ENCODE data around the gene BBS2.
A peak's percentile ranks its signal among the peaks of the same experiment; 100 is the strongest.

The BBS2 gene

DNA sequence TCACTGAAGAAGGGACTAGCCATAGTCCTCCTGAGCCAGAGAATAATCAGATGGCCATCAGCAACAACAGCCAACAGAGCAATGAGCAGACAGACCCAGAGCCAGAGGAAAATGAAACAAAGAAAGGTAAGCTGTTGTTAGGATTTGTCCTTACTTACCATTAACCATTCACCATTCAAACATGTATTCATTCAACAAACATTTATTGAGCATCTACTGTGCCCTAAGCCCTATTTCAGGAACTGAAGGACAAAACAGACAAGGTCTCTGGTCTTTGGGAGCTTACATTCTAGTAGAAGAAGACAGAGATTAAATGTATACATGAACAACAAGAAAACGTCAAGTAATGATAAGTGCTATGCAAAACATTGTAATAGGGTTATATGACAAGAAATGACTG is 49.2 kb downstream of the BBS2 start:
- no peak for DNase-seq

DNA sequence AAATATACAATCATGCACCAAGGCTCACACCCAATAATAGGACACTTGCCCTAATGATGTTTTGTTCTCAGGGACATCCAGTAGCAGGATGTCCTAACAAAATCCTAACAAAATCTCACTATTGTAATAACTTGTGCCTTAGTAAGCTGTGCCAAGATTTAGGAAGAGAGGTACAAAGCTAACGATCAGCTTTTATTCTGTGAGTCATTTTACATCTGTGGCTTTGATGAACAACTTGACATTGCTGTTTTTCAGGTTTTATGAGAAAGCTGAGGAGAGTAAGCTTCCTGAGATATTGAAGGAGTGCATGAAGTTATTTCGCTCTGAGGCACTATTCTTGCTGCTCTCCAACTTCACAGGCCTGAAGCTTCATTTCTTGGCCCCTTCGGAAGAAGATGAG is 49.6 kb downstream of the BBS2 start:
- no peak for DNase-seq

DNA sequence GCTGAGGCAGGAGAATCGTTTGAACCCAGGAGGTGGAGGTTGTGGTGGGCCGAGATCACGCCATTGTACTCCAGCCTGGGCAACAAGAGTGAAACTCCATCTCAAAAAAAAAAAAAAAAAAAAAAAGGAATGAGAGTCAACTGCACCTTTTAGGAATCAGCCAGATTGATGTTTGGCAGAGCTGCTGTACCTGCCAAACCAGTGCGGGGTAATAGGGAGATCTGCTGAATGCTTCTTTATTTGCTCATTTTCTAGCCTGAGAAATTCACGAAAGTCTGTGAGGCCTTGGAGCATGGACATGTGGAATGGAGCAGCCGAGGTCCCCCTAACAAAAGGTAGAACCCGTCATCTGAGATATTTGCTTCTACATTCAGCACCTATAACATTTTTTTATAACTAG is 50.1 kb downstream of the BBS2 start:
- no peak for DNase-seq

DNA sequence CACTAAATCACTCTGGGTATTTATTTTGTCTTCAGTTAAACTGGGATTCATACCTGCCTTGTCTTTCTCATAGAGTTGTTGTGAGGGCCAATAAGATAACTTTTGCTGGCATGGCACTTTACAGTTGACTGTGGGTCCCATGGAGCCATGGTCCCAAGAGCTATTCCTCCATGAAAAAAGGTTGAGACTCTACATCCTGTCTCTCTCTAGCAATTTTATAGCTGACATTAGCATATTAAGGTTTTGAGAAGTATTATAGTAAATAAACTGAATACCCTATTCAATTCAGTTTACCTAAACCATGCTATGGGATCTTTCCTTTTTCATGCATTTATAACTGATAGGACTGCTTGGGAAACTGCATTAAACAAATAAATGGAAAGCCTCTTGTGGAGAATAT is 51.0 kb downstream of the BBS2 start:
- no peak for DNase-seq

DNA sequence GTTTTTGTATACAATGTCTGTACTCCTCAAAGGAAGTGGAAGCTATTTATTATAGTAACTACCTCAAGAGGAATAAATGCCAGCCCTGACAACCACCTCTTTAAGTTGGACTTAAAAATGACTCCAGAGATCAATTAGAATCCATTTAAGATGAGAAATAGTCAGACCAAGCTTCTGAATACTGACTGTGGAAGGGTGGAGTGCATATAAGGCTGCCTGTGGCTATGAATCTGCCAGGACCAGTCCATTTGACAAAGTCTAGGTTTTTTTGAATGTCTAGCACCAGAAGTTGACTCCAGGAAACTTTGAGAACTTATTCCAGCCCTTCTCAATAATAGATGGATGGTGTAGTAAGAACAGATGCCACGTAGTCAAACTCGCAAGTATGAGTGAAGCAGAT is 53.5 kb downstream of the BBS2 start:
- DNase-seq, result no peak

DNA sequence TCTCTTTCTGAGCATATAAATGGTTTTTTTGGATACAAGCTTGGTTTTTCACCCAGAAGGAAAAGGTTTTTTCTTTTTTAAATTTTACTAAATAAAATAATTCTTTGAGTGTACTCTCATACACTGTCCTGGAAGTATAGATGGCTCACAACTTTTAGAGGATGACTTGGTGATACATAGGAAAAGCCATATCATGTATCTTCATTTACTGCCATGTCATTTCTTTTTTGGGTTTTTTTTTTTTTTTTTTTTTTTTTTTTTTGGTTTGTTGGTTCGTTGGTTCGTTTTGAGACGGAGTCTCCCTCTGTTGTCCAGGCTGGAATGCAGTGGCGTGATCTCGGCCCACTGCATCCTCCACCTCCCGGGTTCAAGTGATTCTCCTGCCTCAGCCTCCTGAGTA is 56.7 kb downstream of the BBS2 start:
- no peak for DNase-seq

DNA sequence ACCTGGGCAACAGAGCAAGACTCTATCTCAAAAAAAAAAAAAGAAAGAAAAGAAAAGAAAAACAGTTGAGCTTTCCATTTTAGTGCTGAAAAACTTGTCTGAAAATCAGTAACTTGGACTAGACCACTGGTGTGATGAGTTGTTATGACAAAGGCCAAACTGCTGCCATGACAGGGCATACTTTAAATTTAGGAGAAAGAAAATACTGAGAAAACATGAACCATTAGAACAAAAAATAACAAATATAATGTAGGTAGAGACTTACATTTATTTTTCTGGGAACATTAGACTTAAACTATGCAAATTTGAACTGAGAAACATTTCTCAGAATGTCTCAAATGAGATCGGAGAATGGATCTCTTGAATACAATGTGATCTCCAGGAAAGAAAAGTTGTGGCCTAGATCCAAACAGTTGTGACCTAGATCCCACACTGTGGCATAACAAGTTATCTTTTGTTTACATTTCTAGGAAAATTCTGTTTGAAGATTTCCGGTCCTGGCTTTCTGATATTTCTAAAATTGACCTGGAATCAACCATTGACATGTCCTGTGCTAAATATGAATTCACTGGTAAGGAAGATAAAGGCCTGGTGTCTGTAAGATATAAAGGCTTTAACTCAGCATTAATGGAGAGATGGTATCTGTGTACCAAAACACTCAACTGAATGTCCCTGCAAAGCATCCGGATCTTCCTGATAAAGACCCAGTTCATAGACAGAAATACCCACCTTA is 57.6 kb downstream of the BBS2 start:
- no peak for DNase-seq

DNA sequence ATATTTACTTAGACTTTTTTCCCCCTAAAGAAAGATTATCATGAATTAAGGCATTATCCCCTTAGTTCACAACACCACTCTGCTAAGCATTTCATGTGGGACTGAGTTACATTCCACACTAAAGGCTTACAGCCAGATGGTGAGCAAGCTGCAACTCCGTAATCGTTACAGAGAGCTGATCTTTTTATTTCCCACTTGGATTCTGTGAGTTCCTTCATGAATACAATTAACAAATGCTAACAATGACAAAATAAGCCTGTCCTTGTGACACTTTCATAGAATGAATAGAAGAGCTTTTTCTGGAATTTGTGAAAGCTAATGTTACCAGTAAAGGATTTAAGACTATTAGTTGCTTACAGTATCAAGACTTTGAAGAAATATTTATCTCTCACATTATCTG is 59.7 kb downstream of the BBS2 start:
- DNase-seq, result no peak

DNA sequence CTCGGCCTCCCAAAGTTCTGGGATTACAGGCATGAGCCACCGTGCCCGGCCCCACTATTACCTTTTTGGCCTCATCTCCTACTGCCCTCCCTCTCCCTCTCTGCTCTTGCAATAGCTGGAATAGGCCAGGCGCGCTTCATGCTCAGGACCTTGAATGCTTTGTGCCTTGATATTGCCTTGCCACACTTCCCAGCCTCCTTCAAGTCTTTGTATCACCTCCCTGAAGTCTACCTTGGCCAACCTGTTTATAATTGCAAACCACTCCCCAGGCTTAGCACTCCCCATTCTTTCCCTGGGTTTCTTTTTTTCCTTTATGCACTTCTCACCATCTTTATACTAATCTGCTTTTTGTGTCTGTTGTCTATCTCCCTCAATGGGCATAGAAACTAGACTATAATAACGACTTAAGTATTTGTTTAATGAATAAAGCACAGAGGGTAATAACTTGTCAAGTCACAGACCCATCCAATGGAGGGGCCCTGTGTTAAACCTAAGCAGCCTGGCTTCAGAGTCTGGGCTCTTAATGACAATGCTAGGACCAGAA is 61.8 kb downstream of the BBS2 start:
- DNase-seq, result no peak

DNA sequence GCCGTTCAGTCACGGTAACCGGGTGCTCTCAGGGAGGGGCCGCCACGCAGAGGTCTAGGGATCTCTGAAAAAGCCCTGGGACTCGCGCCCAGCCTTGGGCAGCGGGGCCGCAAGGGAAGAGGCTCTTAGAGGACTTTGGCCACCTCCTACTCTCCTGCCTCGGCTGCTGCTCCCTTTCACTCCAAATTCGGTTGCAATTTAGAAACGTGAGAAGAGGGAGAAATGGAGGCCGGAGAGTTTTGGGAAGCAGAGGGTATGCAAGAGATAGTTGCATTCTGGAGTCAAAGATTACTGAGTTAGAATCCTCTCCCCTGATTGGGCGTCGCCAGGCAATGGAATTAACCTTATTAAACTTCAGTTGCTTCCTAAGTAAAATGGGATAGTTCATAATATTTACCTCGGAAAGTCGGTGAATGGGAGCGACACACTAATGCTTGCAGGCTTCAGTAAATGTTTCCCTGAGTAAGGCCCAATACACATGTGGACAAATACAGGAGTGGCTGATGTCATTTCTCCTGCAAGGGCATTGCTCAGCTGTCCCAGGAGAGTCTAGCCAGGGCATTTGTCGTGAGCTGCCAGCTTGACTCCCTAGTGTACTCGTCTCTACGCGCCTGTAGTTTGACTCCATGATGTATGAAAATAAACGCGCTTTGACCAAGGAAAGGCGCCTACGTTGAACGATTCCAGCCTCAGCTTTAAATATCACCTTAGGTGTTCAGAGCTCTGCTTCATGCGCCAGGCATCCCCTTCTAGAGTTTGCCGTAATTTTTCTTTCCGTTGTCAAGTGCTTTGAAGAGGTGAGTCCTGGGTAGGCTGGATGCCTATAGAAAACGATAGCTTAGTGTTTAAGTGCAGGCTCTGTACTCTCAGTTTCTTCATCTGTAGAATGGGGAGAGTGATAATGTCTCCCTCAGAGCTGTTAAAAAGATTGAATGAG is 67.8 kb downstream of the BBS2 start:
- DNase-seq, result peak; percentile 15

DNA sequence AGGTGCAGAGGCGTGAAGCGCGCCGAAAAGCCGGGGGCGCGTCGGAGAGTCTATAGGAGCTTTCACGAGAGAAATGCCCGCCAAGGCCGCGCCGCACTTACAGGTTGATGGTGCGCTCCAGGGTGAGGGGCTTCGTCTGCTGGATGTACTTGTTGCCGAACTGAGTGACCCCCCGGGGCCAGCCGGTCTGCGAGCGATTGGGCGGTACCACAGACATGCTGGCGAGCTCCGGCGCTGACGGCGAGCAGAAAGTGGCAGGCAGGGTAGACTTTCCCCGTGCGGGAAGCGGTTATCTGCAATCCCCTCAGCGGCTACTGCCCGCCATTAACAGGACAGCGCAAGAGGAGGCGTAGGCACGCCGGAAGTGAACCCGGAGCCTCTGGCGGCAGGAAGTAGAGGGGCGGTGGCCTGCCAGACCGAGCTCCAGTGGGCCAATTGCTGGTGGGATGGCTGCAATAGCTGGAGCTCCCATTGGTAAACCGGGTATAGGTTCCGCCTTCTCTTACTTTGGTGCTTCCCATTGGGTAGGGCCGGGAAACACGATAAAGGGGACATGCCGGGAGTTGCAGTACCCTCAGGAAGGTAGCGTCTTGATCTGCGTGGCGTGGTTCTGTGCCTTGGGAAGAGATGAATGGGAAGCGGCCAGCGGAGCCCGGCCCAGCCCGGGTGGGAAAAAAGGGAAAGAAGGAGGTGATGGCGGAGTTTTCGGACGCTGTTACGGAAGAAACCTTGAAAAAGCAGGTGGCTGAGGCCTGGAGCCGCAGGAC is 68.7 kb downstream of the BBS2 start, which contains the start of the genes NUDT21 and OGFOD1:
Gene NUDT21 (minus strand): TSS at position 347 of the 767 bp plus-strand sequence. CDS start 130 bp downstream, at position 217.
Gene OGFOD1 (plus strand): TSS at position 569 of the 767 bp plus-strand sequence. CDS start 59 bp downstream, at position 628.
- DNase-seq, result peak; percentile 94

DNA sequence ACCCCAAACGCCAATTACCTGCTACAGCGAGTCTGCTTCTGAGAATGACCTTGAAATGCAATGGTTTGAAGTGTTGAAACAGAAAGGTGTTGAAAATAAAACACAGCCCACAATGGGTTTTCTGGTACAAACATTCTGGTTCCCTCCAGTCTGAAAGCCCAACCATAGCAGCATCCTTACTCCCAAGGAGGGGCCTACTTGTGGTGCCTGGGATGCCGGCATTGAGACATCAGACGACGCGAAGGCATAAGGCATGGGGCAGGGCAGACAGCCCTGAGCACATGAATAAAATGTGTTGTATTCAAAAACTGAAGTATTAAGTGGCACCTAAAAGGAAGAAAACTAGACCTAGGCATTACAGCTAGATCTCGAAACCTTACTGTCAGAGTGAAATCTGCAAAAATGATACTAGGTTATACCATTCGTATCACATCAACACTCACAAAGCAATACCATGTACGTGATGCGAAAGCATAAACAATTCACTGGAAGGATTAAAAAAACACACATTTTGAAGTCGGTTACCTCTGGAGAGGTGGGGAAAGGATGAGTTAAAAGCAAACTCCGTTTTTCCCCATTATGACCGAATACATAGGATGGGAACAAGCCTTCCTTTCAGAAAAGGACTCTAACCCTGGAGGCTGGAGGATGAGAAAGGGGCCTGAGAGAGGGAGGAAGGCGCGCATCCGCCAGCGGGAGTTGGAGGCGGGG is 69.4 kb downstream of the BBS2 start:
- DNase-seq, result no peak

DNA sequence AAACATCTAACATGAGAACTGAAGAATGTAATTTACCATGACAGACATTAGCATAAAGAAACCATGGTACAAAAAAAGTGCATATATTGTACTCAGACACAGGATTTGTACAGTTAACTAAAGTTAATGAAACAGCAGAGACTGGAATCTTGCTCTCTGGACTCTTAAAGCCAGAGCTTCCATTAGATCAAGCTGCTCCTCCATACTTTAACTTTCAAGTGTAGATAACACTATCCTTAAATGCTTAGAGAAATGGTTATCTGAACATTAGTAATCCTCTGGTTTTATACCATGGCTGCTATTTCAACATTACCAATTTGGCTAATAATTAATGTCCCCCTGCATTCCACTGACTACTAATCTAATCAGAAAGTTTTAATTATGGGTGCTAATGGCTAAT is 71.8 kb downstream of the BBS2 start:
- DNase-seq, result no peak

DNA sequence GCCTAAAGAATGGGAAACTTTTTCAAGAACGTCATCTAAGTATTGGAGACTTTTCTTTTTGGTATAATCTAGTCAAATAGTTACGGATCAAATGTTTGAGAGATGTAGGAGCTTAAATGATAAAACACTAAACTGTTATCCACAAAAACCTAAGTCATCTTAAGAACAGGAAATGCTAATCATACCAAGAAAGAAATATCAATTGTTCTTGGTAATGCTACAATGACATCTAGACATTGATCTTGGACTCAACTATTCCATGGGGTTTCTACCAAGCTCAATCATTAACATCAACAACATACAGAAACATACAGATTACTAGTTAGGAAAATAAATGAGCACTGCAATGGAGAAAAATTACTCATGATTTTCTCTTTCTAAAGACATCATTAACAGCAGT is 72.5 kb downstream of the BBS2 start:
- no peak for DNase-seq

DNA sequence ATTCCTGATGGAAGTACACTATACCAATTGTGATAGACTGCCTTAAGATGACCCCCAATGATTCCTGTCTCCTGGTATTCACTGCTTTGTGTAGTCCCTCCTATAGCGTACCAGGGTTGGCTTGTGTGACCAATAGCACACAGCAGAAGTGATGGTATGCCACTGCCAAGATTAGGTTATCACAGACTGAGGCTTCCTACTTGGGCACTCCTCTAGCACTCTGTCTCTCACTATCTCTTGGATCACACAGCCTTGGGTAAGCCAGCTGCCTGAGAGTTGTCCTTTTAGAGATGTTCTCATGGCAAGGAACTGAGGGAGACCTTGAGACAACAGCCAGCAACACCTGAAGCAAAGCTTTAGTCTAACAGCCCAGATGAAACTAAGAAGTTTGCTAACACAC is 81.8 kb downstream of the BBS2 start:
- DNase-seq, result no peak

DNA sequence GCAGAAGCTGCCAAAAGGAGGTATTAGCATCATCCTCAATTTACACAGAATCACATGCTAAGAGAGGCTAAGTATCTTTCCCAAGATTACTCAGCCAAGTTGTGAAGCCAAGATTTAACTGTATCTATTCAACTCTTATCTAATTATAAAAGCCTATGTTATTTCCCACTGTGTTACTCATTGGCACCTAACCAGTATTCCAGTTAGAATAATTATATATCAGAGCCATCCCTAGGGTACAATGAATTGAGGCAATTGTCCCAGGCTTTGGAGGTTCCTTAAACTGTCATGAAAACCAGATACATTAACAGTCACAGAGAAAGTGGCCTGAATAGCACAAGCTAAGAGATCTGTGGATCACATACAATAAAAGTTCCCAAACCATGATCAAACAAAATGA is 83.6 kb downstream of the BBS2 start:
- DNase-seq, result no peak
